Loucy (cell line): ENCODE measurements around the gene USP17L11.
"Not testable (repeated sequence)": the region's sequence is repeated elsewhere in the genome, so short reads cannot be mapped to it uniquely, and the experiment has no call there.

ENCODE experiments used
- EZH2phosphoT487 ChIP-seq: fragments of 200-600 bp; IDR thresholded peaks from 2 replicates; pipeline ENCODE4 v1.6.1; 2018; ENCODE audit warnings: antibody characterized with exemption, mild to moderate bottlenecking, moderate library complexity, borderline replicate concordance
- TF ChIP-seq, protein P1 (sequence below): fragments of 200-600 bp; sonication (generic); conservative IDR thresholded peaks from 2 replicates; pipeline ENCODE4 v1.5.1; 2014; ENCODE audit warnings: mild to moderate bottlenecking, antibody characterized with exemption, low read length

DNA sequence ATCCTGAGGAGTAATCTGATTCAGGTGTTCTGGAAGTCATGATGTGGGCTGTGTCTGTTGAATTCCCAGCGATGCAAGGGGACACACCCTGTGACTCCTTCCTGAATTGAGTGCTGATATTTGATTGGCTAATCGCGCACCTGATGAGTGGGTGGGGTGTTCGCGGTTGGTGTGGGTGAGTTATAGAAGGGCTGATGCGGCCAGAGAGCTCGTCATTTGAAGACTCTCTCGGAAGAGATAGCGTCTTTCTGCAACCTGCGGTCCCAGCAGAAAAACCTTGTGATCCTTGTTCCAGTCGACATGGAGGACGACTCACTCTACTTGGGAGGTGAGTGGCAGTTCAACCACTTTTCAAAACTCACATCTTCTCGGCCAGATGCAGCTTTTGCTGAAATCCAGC lies 4.8 kb upstream of the USP17L11 start, which contains the start of gene USP17L10:
- TF ChIP-seq, protein P1, sequence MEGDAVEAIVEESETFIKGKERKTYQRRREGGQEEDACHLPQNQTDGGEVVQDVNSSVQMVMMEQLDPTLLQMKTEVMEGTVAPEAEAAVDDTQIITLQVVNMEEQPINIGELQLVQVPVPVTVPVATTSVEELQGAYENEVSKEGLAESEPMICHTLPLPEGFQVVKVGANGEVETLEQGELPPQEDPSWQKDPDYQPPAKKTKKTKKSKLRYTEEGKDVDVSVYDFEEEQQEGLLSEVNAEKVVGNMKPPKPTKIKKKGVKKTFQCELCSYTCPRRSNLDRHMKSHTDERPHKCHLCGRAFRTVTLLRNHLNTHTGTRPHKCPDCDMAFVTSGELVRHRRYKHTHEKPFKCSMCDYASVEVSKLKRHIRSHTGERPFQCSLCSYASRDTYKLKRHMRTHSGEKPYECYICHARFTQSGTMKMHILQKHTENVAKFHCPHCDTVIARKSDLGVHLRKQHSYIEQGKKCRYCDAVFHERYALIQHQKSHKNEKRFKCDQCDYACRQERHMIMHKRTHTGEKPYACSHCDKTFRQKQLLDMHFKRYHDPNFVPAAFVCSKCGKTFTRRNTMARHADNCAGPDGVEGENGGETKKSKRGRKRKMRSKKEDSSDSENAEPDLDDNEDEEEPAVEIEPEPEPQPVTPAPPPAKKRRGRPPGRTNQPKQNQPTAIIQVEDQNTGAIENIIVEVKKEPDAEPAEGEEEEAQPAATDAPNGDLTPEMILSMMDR = not testable (repeated sequence)
- TF ChIP-seq EZH2phosphoT487 = not testable (repeated sequence)
